HEK293T (cell line): ENCODE data around the gene BMPR1B.

Experiments used
- ARNT ChIP-seq: fragments of 450-650 bp; IDR thresholded peaks from 2 replicates; pipeline ENCODE4 v1.6.1; 2017; ENCODE audit warnings: mild to moderate bottlenecking
- CTBP1 ChIP-seq: fragments of 450-650 bp; IDR thresholded peaks from 2 replicates; pipeline ENCODE4 v1.6.1; 2016; ENCODE audit warnings: borderline replicate concordance
- FOXA1 ChIP-seq: fragments of 450-650 bp; IDR thresholded peaks from 2 replicates; pipeline ENCODE4 v1.6.1; 2016; ENCODE audit warnings: mild to moderate bottlenecking
- FOXM1 ChIP-seq: fragments of 450-650 bp; IDR thresholded peaks from 2 replicates; pipeline ENCODE4 v1.6.1; 2017; ENCODE audit warnings: mild to moderate bottlenecking, borderline replicate concordance
- HDGF ChIP-seq: fragments of 450-650 bp; IDR thresholded peaks from 2 replicates; pipeline ENCODE4 v1.6.1; 2017; ENCODE audit warnings: antibody characterized with exemption, borderline replicate concordance
- LEF1 ChIP-seq: fragments of 450-650 bp; IDR thresholded peaks from 2 replicates; pipeline ENCODE4 v1.6.1; 2017; ENCODE audit warnings: mild to moderate bottlenecking, borderline replicate concordance
- SP1 ChIP-seq: fragments of 450-650 bp; IDR thresholded peaks from 2 replicates; pipeline ENCODE4 v1.6.1; 2017
- TARDBP ChIP-seq: fragments of 450-650 bp; IDR thresholded peaks from 2 replicates; pipeline ENCODE4 v1.6.1; 2016

- TF ChIP-seq SP1 (no peak), LEF1 (no peak), FOXA1 (no peak), CTBP1 (no peak), FOXM1 (no peak), TARDBP (no peak), HDGF (no peak), ARNT (no peak)
These were observed 5.2 kb downstream of the BMPR1B start for GRCh38 chr4:94763005-94763404.
